Astrocyte (in vitro differentiated cells and primary cell): ENCODE measurements around the gene SPAG6. TPM values are rescaled to one million over a fixed set of nuclear protein-coding genes. Genes with fewer than 3 reads are reported as not detected.

ENCODE experiments used
- DNase-seq: peaks from one replicate; pipeline ENCODE4 v3.0.0-alpha.2; 2010; ENCODE audit warnings: low read depth
- FAIRE-seq: peaks from 2 replicates; lab custom pipeline; 2011; peaks lifted over from hg19 to GRCh38; lab: Jason Lieb, UNC
- H2AFZ ChIP-seq: 2 replicates; pipeline ENCODE4 v1.6.0; 2012; ENCODE audit warnings: low read depth, low read length, inconsistent platforms
- H3K27ac ChIP-seq: 2 replicates; pipeline ENCODE4 v1.5.1; 2011; ENCODE audit warnings: low read depth, low read length, inconsistent platforms
- H3K27me3 ChIP-seq: 2 replicates; pipeline ENCODE4 v1.6.0; 2011; ENCODE audit warnings: low read length, inconsistent platforms; ENCODE audit not compliant: insufficient read depth
- H3K36me3 ChIP-seq: 2 replicates; pipeline ENCODE4 v1.5.1; 2011; ENCODE audit warnings: low read length, inconsistent platforms; ENCODE audit not compliant: insufficient read depth
- H3K4me1 ChIP-seq: 2 replicates; pipeline ENCODE4 v1.5.1; 2011; ENCODE audit warnings: low read length, inconsistent platforms; ENCODE audit not compliant: insufficient read depth
- H3K4me2 ChIP-seq: 2 replicates; pipeline ENCODE4 v1.6.0; 2012; ENCODE audit warnings: low read length, inconsistent platforms
- H3K4me3 ChIP-seq: 2 replicates; pipeline ENCODE4 v1.5.1; 2011; ENCODE audit warnings: low read depth, mild to moderate bottlenecking, low read length, inconsistent platforms; ENCODE audit not compliant: insufficient read depth
- H3K79me2 ChIP-seq: 2 replicates; pipeline ENCODE4 v1.6.0; 2012; ENCODE audit warnings: mild to moderate bottlenecking, low read length, inconsistent platforms; ENCODE audit not compliant: insufficient read depth
- H3K9ac ChIP-seq: 2 replicates; pipeline ENCODE4 v1.6.0; 2012; ENCODE audit warnings: mild to moderate bottlenecking, low read length, inconsistent platforms
- H3K9me3 ChIP-seq: 2 replicates; pipeline ENCODE4 v1.5.1; 2012; ENCODE audit warnings: low read depth, mild to moderate bottlenecking, low read length, inconsistent platforms; ENCODE audit not compliant: insufficient read depth
- H4K20me1 ChIP-seq: 2 replicates; pipeline ENCODE4 v1.6.0; 2012; ENCODE audit warnings: low read length, inconsistent platforms; ENCODE audit not compliant: insufficient read depth
- H3K27ac Mint-ChIP-seq: one replicate; pipeline ENCODE4 v1.8.0; 2021; ENCODE audit warnings: mild to moderate bottlenecking, mixed read lengths; ENCODE audit not compliant: unreplicated experiment
- H3K27me3 Mint-ChIP-seq: one replicate; pipeline ENCODE4 v1.8.0; 2021; ENCODE audit warnings: low read depth, mixed read lengths; ENCODE audit not compliant: unreplicated experiment
- H3K36me3 Mint-ChIP-seq: one replicate; pipeline ENCODE4 v1.8.0; 2021; ENCODE audit warnings: low read depth, mixed read lengths; ENCODE audit not compliant: unreplicated experiment
- H3K4me1 Mint-ChIP-seq: one replicate; pipeline ENCODE4 v1.8.0; 2021; ENCODE audit warnings: low read depth, mixed read lengths; ENCODE audit not compliant: unreplicated experiment
- H3K4me3 Mint-ChIP-seq: one replicate; pipeline ENCODE4 v1.8.0; 2021; ENCODE audit warnings: mild to moderate bottlenecking, moderate library complexity, mixed read lengths; ENCODE audit not compliant: unreplicated experiment
- H3K9me3 Mint-ChIP-seq: one replicate; pipeline ENCODE4 v1.8.0; 2021; ENCODE audit warnings: mild to moderate bottlenecking, mixed read lengths; ENCODE audit not compliant: unreplicated experiment
- CTCF ChIP-seq: IDR thresholded peaks from 2 replicates; pipeline ENCODE4 v1.5.1; 2011; ENCODE audit warnings: low read depth, mild to moderate bottlenecking, inconsistent platforms, low read length, moderate library complexity; ENCODE audit not compliant: insufficient read depth
- EZH2 ChIP-seq: IDR thresholded peaks from 2 replicates; pipeline ENCODE4 v1.6.1; 2012; ENCODE audit warnings: mild to moderate bottlenecking, low read length, inconsistent platforms; ENCODE audit not compliant: insufficient read depth
- total RNA-seq: library from RNA; stranded (reverse); gene quantifications from 2 replicates; pipeline ENCODE4 v1.2.1, GENCODE V29; 2021

SPAG6 gene
- total RNA-seq, 1 donor from 2014 or later: not detected

GRCh38 chr10:22326145-22326702 lies 19.1 kb upstream of the SPAG6 start:
- Mint-ChIP-seq H3K27ac (peak overlapping the region; percentile 98), H3K36me3 (peaks cover 14% of the 10 kb centered on the region), H3K9me3 (no peaks in the 10 kb centered on the region), H3K27me3 (peaks cover 24% of the 10 kb centered on the region), H3K4me3 (peak overlapping the region; percentile 94), H3K4me1 (peaks cover 14% of the 10 kb centered on the region)
- no peak for FAIRE-seq
- Histone ChIP-seq H3K4me1 (peaks cover 22% of the 10 kb centered on the region), H3K27ac (no peak overlapping the region), H3K9me3 (no peaks in the 10 kb centered on the region), H2AFZ (peak overlapping the region; percentile 51), H3K79me2 (peaks cover 36% of the 10 kb centered on the region), H3K4me3 (peak overlapping the region; percentile 72), H3K9ac (peak overlapping the region; percentile 71), H3K36me3 (peaks cover 14% of the 10 kb centered on the region), H3K27me3 (peaks cover 32% of the 10 kb centered on the region), H4K20me1 (peaks cover 43% of the 10 kb centered on the region), H3K4me2 (peak overlapping the region; percentile 83)
- peak; percentile 14 for DNase-seq
- TF ChIP-seq CTCF (no peak), EZH2 (no peak)

- Histone ChIP-seq H3K9ac (no peak overlapping the region), H2AFZ (no peak overlapping the region), H4K20me1 (peaks cover 22% of the 10 kb centered on the region), H3K27me3 (peaks cover 17% of the 10 kb centered on the region), H3K79me2 (peaks cover 13% of the 10 kb centered on the region), H3K4me1 (peaks cover 18% of the 10 kb centered on the region), H3K9me3 (no peaks in the 10 kb centered on the region), H3K4me2 (no peak overlapping the region), H3K27ac (no peak overlapping the region), H3K36me3 (peaks cover 14% of the 10 kb centered on the region), H3K4me3 (no peak overlapping the region)
- Mint-ChIP-seq H3K27ac (no peak overlapping the region), H3K9me3 (peaks cover 10% of the 10 kb centered on the region), H3K27me3 (peaks cover 26% of the 10 kb centered on the region), H3K4me3 (no peak overlapping the region), H3K36me3 (peaks cover 17% of the 10 kb centered on the region), H3K4me1 (peaks cover 11% of the 10 kb centered on the region)
- TF ChIP-seq CTCF (no peak), EZH2 (no peak)
- DNase-seq (no peak), FAIRE-seq (no peak)
Observed at GRCh38 chr10:22329150-22329549, 16.1 kb upstream of the SPAG6 start.

- peaks cover 38% of the 10 kb centered on the region for H3K27me3 ChIP-seq
- no peak for TF ChIP-seq CTCF
- TF ChIP-seq EZH2: no peak
Observed at GRCh38 chr10:22332116-22332692, 13.1 kb upstream of the SPAG6 start.

More at GRCh38 chr10:22332116-22332692, 13.1 kb upstream of the SPAG6 start:
- Histone ChIP-seq H3K4me1 (peaks cover 20% of the 10 kb centered on the region), H3K27ac (no peak overlapping the region), H3K79me2 (no peaks in the 10 kb centered on the region), H3K9ac (no peak overlapping the region), H3K9me3 (peaks cover 4% of the 10 kb centered on the region), H2AFZ (no peak overlapping the region), H4K20me1 (no peaks in the 10 kb centered on the region), H3K4me2 (no peak overlapping the region), H3K4me3 (no peak overlapping the region), H3K36me3 (peaks cover 14% of the 10 kb centered on the region)
- Mint-ChIP-seq H3K4me1 (peaks cover 3% of the 10 kb centered on the region), H3K27ac (no peak overlapping the region), H3K27me3 (peaks cover 41% of the 10 kb centered on the region), H3K36me3 (peaks cover 17% of the 10 kb centered on the region), H3K4me3 (no peak overlapping the region), H3K9me3 (peaks cover 12% of the 10 kb centered on the region)
- no peak for DNase-seq
- FAIRE-seq: peak; percentile 47
